ENCODE data around the gene FBL. TPM values are rescaled to one million over a fixed set of nuclear protein-coding genes. Genes with fewer than 3 reads are reported as not detected.

Gene FBL
- total and polyA plus RNA-seq, 2 of the 13 experiments (the other 11 are each of a cell fraction or from before 2014, with no cell fraction given): 153 to 468 TPM

GRCh38 chr19:39846678-39847486 lies 703 bp upstream of the FBL start (continued):
- TF ChIP-seq DMTF1 (CRISPR knock-in tag; IDR thresholded peaks at IDR 0.05) (no peak), ZMYM2 (CRISPR knock-in tag; IDR thresholded peaks at IDR 0.05) (no peak), ZNF414 (CRISPR knock-in tag; IDR thresholded peaks at IDR 0.05) (no peak), SNAPC5 (CRISPR knock-in tag; IDR thresholded peaks at IDR 0.05; ENCODE audit: borderline replicate concordance) (0 out of 2 replicates have a peak, but pooled peaks have one; percentile 20), ZMAT3 (CRISPR knock-in tag; conservative IDR thresholded peaks at IDR 0.05) (0 out of 2 replicates have a peak, but pooled peaks have one; percentile 11), ZNF383 (CRISPR knock-in tag; IDR thresholded peaks at IDR 0.05; ENCODE audit: borderline replicate concordance) (no peak), ZBTB7B (CRISPR knock-in tag; IDR thresholded peaks at IDR 0.05) (0 out of 2 replicates have a peak, but pooled peaks have one; percentile 5), ZNF83 (CRISPR knock-in tag; IDR thresholded peaks at IDR 0.05; ENCODE audit: borderline replicate concordance) (no peak), ZNF660 (CRISPR knock-in tag; IDR thresholded peaks at IDR 0.05; ENCODE audit: borderline replicate concordance, low read depth) (no peak), ZNF264 (CRISPR knock-in tag; IDR thresholded peaks at IDR 0.05) (no peak), NCOA2 (CRISPR knock-in tag; IDR thresholded peaks at IDR 0.05) (peak; percentile 4; the same call in 1 of the 2 replicates), ZIK1 (CRISPR knock-in tag; IDR thresholded peaks at IDR 0.05; ENCODE audit: borderline replicate concordance, low read depth) (no peak), ARHGAP35 (CRISPR knock-in tag; IDR thresholded peaks at IDR 0.05; ENCODE audit: borderline replicate concordance) (no peak), NFE2L1 (CRISPR knock-in tag; IDR thresholded peaks at IDR 0.05; ENCODE audit: borderline replicate concordance) (no peak), SP4 (CRISPR knock-in tag; IDR thresholded peaks at IDR 0.05) (peak; percentile 32; the same call in 1 of the 2 replicates), ZNF317 (CRISPR knock-in tag; IDR thresholded peaks at IDR 0.05) (0 out of 2 replicates have a peak, but pooled peaks have one; percentile 6), ZNF205 (CRISPR knock-in tag; IDR thresholded peaks at IDR 0.05) (no peak), ZGPAT (CRISPR knock-in tag; IDR thresholded peaks at IDR 0.05) (0 out of 2 replicates have a peak, but pooled peaks have one; percentile 22), ZNF775 (CRISPR knock-in tag; IDR thresholded peaks at IDR 0.05; ENCODE audit: borderline replicate concordance) (no peak), KMT2B (CRISPR knock-in tag; IDR thresholded peaks at IDR 0.05) (0 out of 2 replicates have a peak, but pooled peaks have one; percentile 5), SP140L (CRISPR knock-in tag; IDR thresholded peaks at IDR 0.05; ENCODE audit: borderline replicate concordance) (no peak), MED13 (CRISPR knock-in tag; IDR thresholded peaks at IDR 0.05) (no peak)
